GM04503 (cell line): Measurements from ENCODE around the gene GLMP.
"Not testable (repeated sequence)": the region's sequence is repeated elsewhere in the genome, so short reads cannot be mapped to it uniquely, and the experiment has no call there.

Experiments used
- DNase-seq: peaks from one replicate; pipeline ENCODE4 v3.0.0-alpha.2; 2012; ENCODE audit warnings: low read depth

The GLMP gene, protein sequence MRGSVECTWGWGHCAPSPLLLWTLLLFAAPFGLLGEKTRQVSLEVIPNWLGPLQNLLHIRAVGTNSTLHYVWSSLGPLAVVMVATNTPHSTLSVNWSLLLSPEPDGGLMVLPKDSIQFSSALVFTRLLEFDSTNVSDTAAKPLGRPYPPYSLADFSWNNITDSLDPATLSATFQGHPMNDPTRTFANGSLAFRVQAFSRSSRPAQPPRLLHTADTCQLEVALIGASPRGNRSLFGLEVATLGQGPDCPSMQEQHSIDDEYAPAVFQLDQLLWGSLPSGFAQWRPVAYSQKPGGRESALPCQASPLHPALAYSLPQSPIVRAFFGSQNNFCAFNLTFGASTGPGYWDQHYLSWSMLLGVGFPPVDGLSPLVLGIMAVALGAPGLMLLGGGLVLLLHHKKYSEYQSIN

DNA sequence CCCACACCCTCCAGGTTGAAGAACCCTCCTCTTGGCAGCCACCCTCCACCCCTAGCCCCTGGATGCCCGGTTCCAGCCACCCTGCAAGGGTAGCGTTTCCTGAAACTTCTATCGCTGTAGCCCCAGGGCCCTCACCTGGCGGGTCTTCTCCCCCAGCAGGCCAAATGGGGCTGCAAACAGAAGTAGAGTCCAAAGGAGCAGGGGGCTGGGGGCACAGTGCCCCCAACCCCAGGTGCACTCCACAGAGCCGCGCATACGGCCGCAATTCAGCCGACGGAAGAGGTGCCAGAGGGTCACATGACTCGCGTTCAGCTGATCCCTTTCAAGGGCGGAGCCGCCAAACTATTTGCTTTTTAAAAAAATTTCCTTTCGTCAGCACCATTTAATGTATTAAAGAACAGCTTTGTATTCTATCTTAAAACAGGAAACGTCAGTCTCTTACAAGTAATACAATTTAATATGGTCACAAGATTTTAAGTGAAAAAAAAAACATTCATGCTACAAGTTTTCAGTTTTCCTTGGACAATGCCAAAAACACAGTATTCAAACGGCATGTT, at the start of gene GLMP:
Gene GLMP, minus strand, starts transcription at position 289 of the 557 bp plus-strand sequence. Its CDS starts 34 bp downstream, at position 255.
- DNase-seq = no peak

DNA sequence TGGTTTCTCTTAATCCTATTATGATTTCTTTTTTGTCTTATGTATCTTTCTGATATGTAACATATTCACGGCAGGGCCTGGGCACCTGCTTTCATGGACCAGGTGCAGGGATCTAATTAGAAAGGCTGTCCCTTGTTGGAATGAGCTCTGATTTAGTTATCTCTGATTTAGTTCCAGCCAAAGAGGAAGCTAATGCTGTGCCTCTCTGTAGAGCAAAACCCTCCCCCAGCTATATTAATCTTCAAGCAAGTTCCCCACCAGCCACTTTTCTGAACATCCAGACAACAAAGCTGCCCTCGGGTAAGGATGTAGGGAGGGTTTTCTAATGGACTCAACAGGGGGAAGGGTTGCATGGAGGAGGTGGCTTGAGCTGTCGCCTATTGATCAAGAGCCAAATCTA, 48.9 kb upstream of the GLMP start:
- no peak for DNase-seq

DNA sequence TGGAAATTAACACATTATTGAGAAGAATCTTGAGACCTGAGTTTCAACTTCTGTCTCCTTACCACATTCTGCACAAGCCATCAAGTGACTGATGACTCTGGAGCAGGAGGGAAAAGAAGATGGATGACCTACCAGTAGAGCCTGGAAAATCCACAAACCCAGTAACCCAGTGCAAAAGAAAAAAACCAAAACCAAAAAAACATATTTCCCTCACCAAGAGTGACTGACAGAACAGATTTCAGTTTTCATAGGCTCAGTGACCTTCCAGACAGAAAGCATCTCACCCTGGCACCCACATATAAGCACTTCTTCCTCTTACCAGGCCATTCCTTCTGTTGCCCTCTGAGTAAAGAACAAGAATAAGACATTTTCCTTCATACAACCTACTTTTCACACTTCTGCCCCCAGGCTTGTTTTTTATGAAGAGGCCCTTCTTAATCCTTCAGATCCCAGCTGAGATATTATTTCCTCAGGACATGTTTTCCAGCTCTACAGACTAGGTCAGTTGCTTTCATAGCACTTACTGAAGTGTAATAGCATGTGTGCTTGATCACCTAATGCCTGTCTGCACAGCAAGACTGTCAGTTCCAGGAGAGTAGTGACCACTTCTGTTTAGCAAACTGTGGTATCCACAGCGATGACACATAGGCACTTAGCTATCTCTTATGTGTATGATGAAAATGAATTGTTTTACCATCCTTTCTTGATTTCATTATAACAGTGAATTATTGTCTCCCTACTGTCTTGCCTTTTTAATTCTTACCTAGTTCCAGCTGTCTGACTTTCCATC, 46.9 kb upstream of the GLMP start:
- no peak for DNase-seq

DNA sequence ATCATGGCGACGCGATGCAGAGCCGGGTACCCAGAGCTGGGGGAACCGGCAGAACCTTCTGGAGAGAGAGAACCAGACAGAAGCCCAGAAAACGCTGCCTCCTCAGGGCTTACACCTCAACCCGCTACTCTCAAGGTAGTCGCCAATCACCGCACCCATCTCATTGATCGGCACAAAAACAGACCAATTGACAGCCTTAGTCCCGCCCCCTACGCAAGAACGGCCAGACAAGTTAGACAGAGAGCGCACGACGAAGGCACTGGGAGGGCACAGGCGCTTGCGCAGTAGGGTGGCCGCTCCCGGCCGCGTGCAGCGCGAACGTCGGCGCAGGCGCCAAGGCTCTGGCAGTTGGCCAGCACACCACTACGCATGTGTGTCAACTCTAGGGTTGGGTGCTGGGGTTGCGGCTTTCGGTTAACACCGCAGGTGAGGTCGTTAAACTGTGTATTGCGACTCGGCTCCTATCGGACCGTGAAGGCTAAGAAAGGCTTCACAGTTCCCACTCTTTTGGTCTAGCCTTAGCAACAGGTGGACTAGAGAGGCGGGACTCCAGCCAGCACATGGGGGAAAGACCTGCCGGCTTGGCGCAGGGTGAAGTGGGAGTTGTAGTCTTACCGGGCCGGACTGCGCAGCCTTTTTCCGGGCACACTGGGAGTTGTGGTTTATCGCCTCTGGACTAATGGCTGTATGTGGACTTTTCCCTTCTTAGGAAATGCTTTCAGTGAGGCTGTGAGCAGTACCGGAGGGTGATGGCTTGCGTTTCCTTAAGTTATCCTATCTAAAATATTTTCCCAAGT, 42.9 kb upstream of the GLMP start, which contains the start of the genes CCT3 and TSACC:
Gene CCT3, minus strand, starts transcription at position 113 of the 797 bp plus-strand sequence. Its CDS starts 108 bp downstream, at position 5.
Gene TSACC, plus strand, starts transcription at position 347 of the 797 bp plus-strand sequence. CDS start 1,232 bp downstream, outside the sequence.
- DNase-seq = peak; percentile 99

DNA sequence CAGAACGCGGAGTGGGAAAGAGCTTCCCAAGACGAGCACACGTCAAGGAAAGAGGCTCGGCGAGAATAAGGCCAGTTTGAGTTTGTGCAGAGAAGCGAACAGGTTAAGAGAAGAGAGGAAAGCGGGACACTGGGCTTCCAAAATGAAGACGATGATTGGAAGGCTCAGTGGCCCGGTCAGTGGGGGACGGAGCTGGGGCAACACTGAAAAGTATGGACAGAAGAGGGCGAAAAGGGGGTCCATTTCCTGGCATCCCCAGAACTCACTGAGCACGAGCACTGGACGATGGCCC, 42.4 kb upstream of the GLMP start:
- no peak for DNase-seq

DNA sequence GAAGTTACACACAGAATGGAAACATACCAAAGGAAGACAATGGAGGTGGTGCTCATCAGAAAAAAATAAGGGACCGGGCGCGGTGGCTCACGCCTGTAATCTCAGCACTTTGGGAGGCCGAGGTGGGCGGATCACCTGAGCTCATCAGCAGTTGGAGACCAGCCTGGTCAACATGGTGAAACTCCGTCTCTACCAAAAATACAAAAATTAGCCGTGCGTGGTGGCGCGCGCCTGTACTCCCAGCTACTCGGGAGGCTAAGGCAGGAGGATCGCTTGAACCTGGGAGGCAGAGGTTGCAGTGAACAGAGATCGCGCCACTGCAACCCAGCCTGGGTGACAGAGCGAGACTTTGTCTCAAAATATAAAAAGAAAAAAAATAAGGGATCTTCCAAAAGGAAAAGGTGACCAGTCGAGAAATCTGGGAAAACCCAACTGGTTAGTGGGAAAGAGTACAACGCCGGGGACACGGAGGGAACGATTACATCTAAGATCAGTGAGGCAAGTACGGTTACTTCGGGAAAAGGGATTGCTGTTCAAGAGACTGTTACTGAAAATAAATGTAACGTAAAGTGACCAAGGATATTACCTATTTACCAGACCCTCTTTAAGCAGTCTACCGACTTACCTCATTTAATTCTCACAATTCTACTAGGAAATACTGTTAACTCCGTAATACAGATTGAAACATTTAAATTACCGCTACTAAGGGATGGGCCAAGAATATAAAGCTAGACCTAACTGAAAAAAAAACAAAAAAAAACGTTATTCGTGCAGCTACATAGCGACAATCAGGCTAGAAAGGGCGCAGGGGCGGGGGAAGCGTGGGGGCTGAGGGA, 41.8 kb upstream of the GLMP start:
- no peak for DNase-seq

DNA sequence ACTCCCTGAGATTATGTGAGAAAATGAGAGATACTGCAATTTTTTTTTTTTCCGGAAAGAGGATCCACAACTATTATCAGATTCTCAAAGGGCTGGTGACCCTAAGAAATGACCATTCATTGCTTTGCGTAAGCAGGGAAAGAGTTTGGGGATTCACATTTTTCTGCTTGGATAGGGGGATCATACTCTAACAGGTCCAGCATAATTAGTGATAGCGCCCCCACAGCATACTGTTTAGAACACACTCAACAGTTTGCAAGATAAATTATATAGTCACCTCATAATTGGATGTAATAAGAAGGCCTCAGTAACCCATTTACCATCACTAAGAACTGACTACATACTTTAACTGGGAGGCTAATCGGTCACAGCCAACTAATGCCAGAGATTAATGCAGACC, 40.8 kb upstream of the GLMP start:
- no peak for DNase-seq

DNA sequence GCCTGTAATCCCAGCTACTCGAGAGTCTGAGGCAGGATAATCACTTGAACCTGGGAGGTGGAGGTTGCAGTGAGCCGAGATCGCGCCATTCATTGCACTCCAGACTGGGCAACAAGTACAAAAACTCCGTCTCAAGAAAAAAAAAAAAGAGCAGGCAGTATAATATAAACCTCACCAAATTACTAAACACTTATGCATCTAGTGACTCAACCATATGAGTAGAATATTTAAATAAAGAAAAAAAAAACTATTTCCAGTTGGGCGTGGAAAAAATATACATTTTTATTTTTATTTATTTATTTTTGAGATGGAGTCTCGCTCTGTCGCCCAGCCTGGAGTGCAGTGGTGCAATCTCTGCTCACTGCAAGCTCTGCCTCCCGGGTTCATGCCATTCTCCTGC, 27.7 kb upstream of the GLMP start:
- not testable (repeated sequence) for DNase-seq

DNA sequence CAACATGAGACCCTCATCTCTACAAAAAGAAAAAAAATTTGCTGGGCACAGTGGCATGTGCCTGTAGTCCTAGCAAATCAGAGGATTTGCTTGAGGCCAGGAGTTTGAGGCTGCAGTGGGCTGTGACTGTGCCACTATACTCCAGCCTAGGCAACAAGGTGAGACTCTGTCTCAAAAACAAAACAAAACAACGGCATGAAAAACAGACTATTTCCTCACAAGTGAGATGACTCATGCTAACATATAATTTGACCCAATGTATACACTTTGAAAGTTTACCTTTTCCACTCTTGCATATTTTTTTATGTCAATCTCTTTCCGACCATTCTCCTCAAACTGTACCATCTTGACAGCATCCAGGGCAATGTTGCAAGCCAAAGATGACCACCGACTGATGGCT, 25.1 kb upstream of the GLMP start:
- DNase-seq = no peak

DNA sequence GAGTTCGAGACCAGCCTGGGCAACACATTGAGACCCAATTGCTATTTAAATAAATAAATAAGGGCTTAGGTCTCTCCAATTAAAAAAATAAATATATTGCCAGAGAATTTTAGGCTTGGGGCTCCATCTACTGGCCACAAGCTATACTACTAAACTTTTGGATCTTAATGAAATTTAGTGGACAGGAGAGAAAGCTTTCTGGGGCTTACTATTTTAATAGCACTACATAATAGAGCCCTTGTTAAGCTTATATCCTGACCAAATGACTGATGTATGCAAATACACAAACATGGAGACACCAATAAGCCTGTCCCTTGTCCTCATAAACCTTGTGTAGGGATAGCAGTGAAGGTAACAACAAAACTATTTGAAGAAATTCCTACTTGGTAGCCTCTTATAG, 24.2 kb upstream of the GLMP start:
- no peak for DNase-seq

DNA sequence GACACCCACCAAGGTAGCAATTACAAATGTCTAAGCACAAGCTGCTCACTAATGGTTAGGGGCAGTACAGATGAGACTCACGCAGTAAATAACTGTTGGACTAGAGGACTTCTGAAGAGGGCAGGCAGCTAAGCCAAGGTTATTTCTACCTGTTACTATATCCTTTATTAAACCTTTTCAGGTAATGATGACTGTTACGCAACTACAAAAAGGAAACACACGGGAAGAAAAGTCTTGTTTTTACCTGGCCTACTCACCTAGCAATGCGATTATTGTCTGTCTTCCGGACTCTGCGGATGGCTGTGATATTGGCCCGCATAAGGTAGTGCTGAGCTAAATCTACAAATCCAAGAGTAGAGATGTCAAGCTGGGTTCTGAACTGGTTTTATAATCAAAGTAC, 21.4 kb upstream of the GLMP start:
- DNase-seq = no peak

DNA sequence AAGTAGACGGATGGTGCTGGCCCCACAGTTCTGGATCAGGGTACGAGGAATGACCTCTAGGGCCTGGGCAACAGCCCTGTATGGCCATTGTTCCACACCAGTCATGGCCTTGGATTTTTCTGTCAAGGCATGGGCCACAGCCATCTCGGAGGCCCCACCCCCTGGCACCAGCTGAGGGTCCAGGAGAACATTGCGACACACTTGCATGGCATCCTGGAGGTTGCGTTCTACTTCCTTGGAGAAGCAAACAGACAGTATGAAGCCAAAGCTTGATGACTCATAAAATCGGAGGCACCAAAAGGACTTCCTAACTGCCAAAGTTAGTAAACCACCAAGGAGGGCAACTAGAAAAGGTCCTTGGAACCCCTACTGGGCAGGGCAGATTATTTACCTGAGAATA, 15.5 kb upstream of the GLMP start:
- DNase-seq = no peak

DNA sequence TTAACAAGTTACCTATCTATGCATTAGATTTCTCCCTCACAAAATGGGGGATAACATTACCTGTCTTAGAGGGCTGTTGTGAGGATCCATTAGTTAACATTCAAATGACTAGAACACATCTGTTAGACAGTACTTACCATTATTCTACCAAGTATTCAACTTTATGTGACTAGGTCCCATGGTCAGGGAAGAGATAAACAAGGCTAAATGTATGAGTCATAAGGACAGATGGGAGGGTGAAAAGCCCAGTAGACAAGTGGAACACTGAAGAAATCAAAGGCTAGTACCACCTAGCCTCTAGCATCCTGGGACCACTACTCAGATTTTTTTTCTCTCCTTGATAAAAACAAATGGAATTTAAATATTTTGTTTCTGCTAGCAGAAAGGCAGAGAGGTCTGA, 12.6 kb upstream of the GLMP start:
- no peak for DNase-seq

DNA sequence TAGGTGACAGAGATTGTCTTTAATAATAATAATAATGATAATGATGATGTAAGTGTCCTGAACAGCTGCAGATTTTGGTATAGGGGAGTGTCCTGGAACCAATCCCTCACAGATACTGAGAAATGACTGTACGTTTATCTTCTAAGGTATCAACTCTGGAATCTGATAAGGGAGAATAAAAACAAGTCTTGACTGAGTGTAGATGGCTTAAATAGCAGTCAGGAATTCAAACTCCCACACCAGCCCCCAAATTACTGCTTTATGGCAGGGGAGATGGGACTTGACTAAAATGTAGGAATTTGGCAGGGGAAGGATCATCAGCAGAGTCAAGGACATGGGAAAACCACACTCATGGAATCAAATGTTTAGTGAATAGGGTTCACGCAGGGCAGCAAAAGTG, 9.7 kb upstream of the GLMP start:
- no peak for DNase-seq

DNA sequence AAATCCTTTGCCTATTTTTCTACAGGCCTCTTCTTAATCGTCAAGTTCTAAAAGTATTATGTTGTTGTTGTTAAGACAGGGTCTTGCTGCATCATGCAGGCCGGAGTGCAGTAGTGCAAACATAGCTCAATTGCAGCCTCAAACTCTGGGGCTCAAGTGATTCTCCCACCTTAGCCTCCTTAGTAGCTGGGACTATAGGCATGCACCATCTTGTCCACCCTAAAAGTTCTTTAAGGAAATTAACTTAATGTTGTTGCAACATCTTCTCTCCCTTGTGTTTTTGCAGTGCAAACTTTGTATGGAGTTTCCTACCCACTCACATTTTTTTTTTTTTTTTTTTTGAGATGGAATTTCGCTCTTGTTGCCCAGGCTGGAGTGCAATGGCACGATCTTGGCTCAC, 7.8 kb upstream of the GLMP start:
- no peak for DNase-seq

DNA sequence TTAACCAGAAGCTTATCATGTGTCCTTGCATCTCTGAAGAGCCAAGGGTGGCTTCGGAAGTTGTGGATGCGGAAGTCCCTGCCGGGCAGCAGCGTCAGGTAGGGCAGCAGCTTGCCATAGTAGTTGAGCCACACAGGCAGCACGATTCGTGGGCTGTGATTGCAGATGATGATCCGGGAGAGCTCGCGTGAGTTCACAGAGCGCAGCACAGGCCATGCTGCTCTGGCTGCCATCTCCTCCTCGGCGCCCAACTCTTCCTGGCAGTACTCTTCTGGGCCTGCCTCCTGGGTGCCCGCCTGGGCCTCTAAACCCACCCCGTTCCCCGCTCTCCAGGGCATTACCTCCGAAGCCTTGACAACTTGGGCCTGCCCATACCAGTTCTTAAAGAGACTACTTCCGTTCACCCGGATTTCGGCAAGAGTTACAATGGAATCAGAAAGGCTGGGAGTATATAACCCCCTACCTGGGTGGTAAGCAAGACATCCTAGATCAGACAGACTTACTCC, 3.4 kb upstream of the GLMP start, which contains the start of gene VHLL:
Gene VHLL, minus strand, starts transcription at position 456 of the 506 bp plus-strand sequence. Its CDS starts 118 bp downstream, at position 338.
- DNase-seq = no peak

DNA sequence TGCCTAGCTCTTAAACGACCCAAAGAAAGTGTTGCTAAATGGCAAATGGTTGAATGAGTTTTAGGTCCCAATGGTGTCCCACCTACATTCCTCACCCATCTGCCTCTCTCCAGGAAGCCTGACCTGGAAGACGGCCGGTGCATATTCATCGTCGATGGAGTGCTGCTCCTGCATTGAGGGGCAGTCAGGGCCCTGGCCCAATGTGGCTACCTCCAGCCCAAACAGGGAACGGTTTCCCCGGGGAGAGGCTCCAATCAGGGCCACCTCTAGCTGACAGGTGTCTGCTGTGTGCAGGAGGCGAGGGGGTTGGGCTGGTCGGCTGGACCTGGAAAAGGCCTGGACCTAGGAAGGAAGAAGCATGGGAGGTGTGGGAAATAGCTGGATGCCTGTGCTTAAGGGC, 1.6 kb downstream of the GLMP start:
- DNase-seq = no peak

DNA sequence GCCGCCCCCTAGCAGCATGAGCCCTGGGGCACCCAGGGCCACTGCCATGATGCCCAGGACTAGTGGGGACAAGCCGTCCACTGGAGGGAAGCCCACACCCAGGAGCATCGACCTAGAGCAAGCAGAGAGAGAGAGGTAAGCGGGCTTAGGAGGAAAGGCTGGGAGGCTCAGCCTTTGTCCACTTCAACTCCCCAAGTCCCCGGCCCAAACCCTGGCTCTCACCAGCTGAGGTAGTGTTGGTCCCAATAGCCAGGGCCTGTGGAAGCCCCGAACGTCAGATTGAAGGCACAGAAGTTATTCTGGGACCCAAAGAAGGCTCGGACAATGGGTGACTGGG, 2.4 kb downstream of the GLMP start:
- DNase-seq = no peak

DNA sequence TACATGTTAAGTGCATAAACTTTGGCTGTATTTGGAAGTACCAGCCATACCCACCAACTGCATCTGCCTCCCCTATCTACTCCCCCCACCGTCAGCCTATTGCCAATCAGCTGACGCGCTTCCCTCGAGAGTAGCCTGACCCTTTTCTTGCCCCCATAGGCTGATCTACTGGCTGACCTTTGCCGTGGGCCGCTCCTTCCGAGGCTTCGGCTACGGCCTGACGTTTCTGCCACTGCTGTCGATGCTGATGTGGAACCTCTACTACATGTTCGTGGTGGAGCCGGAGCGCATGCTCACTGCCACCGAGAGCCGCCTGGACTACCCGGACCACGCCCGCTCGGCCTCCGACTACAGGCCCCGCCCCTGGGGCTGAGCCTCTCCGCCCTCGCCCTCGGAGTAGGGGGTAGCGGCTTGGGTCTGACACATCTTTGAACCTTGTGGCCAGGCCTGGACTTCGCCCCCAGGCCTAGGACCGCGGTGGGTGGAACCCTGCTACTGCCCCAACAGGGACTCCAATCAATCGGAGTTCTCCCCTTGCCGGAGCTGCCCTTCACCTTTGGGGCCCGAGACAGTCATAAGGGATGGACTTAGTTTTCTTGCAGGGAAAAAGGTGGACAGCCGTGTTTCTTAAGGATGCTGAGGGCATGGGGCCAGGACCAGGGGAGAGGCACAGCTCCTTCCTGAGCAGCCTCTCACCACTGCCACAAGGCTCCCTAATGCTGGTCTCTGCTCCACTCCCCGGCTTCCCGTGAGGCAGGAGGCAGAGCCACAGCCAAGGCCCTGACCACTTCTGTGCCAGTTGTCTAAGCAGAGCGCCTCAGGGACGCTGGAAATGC, 4.0 kb downstream of the GLMP start:
- DNase-seq = no peak

DNA sequence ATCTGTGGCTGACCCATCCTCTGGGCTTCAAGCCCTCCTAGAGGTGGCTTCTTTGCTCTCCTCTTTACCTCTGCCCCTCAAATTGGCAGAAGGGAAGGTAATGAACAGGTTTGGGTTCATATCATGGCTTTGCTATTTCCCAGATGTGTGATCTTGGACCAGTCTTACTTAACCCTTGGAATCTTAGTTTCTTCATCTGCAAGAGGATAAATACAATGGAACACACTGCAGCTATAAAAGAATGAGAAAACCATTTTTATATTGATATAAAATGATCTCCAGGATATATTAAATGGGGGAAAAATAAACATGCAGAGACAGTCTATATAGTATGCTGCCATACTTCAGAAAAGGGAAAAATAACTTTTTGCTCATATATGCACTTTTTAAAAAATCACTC, 5.6 kb downstream of the GLMP start:
- no peak for DNase-seq
